Epithelial cell of esophagus (primary cell): Measurements from ENCODE around the gene CDK13.
A peak's percentile ranks its signal among the peaks of the same experiment; 100 is the strongest.

Experiments used
- DNase-seq: peaks from one replicate; pipeline ENCODE4 v3.0.0; 2010; ENCODE audit warnings: low read depth
- H3K4me3 ChIP-seq: 2 replicates; pipeline ENCODE4 v1.5.1; 2011; ENCODE audit warnings: mild to moderate bottlenecking, low read length, control low read depth
- CTCF ChIP-seq: IDR thresholded peaks from 2 replicates; pipeline ENCODE4 v1.5.1; 2011; ENCODE audit warnings: low read depth, mild to moderate bottlenecking, low read length, control low read depth, inconsistent platforms; ENCODE audit not compliant: insufficient read depth; ENCODE audit errors: missing control alignments

CDK13 gene

GRCh38 chr7:39919646-39920045 lies 30.4 kb upstream of the CDK13 start:
- no peak overlapping the region for H3K4me3 ChIP-seq
- DNase-seq: no peak
- no peak for TF ChIP-seq CTCF

GRCh38 chr7:39921506-39922175 lies 28.4 kb upstream of the CDK13 start:
- peak; percentile 61 for DNase-seq
- H3K4me3 ChIP-seq: no peak overlapping the region
- TF ChIP-seq CTCF: no peak

GRCh38 chr7:39922580-39922979 lies 27.5 kb upstream of the CDK13 start:
- DNase-seq: no peak
- H3K4me3 ChIP-seq: no peak overlapping the region
- TF ChIP-seq CTCF: no peak

- TF ChIP-seq CTCF: no peak
- no peak overlapping the region for H3K4me3 ChIP-seq
- DNase-seq: no peak
Observed at GRCh38 chr7:39923091-39923490, 27.0 kb upstream of the CDK13 start.

- no peak for TF ChIP-seq CTCF
- no peak overlapping the region for H3K4me3 ChIP-seq
- DNase-seq: no peak
Observed at GRCh38 chr7:39924122-39924521, 25.9 kb upstream of the CDK13 start.

GRCh38 chr7:39926111-39926510 lies 23.9 kb upstream of the CDK13 start:
- peak; percentile 54 for DNase-seq
- H3K4me3 ChIP-seq: no peak overlapping the region
- no peak for TF ChIP-seq CTCF

GRCh38 chr7:39927018-39927417 lies 23.0 kb upstream of the CDK13 start:
- no peak overlapping the region for H3K4me3 ChIP-seq
- TF ChIP-seq CTCF: no peak
- DNase-seq: peak; percentile 50
